ENCODE data around the gene CCDC106.

Gene CCDC106

DNA sequence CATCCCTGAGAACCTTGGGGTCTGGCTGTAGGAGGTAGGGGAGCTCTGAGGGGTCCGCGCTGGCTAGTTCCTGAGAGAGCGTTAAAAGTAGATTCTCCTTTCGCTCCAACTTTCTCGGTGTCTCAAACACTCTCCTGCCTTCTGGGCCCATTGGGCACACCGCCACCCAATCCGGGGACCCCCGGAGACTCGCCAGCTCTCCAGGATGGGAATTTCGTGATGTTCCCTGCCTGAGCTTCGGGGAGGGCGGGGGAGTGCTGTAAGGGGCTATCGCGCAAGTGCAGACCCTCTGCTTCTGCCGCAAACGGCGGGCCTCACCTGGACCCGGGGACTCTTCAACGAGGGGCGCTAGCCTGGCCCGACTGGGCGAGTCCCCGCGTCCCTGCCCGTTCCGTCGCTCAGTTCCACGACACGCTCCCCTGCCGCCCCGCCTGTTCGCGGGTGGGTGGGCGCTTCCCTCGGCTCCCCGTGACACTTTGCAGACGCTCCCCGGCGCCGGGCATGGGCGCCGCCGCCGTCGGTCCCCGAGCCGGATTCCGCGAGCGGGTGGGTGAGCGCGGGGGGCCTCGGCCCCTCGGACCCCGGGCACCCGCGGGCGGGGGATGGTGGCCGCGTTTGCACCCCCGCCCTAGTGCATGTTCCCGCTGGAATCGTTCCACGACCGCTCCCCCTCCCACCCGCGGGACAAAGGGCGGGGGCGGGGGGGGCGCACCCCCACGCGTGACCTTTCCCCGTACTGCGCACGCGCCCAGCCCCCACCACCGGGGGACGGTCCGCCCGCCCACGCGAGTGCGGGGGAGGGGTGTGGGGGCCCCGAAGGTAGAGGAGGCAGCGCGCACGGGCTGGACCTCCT, at the start of gene CCDC106:
Gene CCDC106 (plus strand): TSS at position 481 of the 853 bp plus-strand sequence. CDS start 835 bp downstream, outside the sequence.
- DNase-seq = peak; percentile 35

- peak; percentile 88 for DNase-seq
These were observed 49.1 kb upstream of the CCDC106 start for GRCh38 chr19:55598719-55599467.

DNA sequence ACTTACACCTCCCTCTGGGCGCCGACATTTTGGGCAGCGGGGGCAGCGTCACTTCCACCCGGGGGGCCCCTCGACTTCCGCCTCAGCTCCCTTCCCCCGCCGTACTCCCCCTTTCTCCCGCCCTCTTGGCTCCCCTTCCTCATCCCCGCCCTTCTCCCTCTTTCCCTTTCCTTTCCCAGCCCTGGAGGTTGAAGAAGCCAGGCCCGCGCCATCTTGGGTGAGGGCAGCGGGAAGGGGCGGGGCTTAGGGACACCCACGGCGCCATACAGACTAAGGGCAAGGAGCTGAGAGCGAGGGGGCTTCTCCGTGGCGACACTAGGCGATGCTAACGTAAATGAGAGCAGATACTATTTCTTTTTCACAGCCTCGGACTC, 48.6 kb upstream of the CCDC106 start, which contains the start of gene FIZ1:
Gene FIZ1 (minus strand): TSS at position 50 of the 374 bp plus-strand sequence. CDS start 1,652 bp downstream, outside the sequence.
- DNase-seq = peak; percentile 92

GRCh38 chr19:55599842-55600661, 48.0 kb upstream of the CCDC106 start, which contains the start of gene ZNF524:
Gene ZNF524, plus strand, starts transcription at chr19:55600288. Its CDS starts 1,825 bp downstream, at chr19:55602113.
- peak; percentile 82 for DNase-seq

GRCh38 chr19:55600662-55601028, 47.4 kb upstream of the CCDC106 start:
- DNase-seq = no peak

- no peak for DNase-seq
These were observed 46.9 kb upstream of the CCDC106 start for GRCh38 chr19:55601084-55601483.

- no peak for DNase-seq
These were observed 45.7 kb upstream of the CCDC106 start for GRCh38 chr19:55602104-55603001.

DNA sequence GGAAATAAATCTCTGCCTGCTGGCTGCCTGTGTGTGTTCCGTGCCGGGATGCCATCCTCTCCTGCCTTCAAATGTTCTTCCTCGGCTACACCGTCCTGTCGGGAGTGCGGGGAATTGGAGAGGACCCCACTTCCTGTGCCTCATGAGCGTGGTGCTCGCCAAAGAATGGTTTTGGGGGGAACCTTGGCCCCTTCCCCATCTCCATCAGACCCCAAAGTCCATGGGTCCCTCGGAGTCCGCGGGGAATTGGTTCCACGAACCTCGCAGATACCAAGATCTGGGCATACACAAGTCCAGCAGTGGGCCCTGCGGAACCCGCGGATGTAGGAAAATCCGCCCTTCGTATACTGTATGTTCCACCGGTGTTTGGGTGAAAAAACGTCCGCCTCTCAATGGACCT, 44.9 kb upstream of the CCDC106 start:
- no peak for DNase-seq

DNA sequence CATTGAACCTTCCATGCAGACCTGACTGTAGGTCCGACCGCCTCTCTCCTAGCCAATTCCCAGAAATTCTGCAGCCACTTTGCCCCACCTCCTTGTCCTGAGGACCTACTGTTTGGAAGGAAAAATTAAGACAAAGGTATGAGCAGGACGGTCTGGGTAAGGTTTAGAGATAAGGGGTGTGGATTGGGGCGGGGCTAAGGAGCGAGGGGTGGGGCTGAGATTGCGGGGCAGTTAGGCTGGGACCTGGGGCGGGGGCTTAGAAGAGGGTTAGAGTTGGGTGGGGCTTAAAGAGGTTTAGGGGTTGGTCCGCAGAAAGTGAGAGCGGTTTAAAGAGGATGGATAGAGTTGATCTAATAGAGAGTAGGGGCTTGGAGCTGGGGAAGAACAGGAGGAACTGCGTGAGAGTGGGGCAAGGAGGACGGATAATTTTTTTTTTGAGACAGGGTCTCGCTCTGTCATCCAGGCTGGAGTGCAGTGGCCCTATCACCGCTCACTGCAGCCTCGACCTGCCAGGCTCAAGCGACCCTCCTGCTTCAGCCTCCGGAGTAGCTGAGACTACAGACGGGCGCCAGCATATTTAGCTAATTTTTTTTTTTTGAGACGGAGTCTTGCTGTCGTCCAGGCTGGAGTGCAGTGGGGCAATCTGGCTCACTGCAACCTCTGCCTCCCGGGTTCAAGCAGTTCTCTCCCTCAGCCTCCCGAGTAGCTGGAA, 44.3 kb upstream of the CCDC106 start:
- DNase-seq = no peak

- peak; percentile 95 for DNase-seq
These were observed 42.8 kb upstream of the CCDC106 start for GRCh38 chr19:55605207-55605636.

GRCh38 chr19:55605637-55606470, 42.2 kb upstream of the CCDC106 start, which contains the start of gene ZNF865:
Gene ZNF865, plus strand, starts transcription at chr19:55605647. Its CDS starts 7,972 bp downstream, at chr19:55613619.
- DNase-seq = peak; percentile 55

- no peak for DNase-seq
These were observed 41.6 kb upstream of the CCDC106 start for GRCh38 chr19:55606471-55606787.

GRCh38 chr19:55606817-55607216, 41.2 kb upstream of the CCDC106 start:
- no peak for DNase-seq

DNA sequence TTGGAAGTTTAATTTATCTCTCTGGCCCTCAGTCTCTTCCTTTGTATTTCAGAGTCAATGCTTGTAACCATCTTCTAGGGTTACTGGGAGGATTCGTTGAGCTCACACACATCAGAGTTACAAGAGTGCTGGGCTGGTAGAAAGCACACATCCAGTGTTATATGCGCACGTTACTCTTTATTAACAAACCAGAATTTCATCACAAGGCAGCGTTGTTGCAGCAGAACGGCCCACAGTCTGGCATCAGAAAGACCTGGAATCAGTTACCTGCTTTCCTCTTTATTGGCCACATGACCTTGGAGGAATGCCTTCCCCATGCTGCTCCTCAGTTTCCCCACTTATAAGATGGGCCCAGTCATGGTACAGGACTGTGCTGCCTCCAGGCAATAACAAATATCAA, 38.7 kb upstream of the CCDC106 start:
- DNase-seq = no peak

GRCh38 chr19:55611300-55611982, 36.6 kb upstream of the CCDC106 start:
- DNase-seq = no peak

DNA sequence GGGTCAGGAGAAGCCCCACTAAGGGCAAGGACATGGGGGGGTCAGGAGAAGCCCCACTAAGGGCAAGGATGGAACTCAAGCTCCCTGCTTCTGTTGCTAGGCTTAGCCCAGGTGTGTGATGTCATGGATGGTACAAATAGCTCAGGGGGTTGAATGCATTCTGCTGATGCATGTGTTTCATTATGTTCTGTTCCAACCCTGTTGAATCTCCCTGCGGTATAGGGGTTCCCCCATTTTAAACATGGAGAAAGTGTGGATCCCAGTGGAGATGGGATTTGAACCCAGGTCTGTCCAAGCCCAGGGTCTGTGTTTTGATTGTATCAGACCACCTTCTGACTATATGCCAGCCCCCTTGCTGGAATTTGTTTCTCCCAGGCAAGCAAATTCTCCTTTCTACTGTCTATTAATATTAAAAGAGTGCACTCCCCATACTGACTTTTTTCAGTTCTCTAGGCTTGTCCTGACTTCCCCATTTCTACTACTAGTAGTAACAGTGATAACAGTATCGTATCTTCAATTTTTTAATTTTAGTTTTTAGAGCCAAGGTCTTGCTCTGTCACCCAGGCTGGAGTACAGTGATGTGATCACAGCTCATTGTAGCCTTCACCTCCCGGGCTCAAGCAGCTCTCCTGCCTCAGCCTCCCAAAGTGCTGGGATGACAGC, 35.9 kb upstream of the CCDC106 start:
- no peak for DNase-seq

- no peak for DNase-seq
These were observed 34.6 kb upstream of the CCDC106 start for GRCh38 chr19:55613396-55613795.

DNA sequence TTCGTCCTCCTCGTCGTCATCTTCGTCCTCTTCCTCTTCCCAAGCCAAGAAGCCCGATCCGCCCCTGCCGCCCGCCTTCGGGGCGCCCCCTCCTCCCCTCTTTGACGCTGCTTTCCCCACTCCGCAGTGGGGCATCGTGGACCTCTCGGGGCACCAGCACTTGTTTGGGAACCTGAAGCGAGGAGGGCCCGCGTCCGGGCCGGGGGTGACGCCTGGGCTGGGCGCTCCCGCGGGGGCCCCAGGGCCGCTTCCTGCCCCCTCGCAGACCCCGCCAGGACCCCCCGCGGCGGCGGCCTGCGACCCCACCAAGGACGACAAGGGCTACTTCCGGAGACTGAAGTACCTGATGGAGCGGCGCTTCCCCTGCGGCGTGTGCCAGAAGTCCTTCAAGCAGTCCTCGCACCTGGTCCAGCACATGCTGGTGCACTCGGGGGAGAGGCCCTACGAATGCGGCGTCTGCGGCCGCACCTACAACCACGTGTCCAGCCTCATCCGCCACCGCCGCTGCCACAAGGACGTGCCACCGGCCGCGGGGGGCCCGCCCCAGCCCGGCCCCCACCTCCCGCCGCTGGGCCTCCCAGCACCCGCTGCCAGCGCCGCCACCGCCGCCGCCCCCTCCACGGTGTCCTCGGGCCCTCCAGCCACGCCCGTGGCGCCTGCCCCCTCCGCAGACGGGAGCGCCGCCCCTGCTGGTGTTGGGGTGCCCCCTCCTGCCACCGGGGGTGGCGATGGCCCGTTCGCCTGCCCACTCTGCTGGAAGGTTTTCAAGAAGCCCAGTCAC, 33.9 kb upstream of the CCDC106 start:
- DNase-seq = no peak

All from activated effector memory CD4-positive, alpha-beta T cell treated with Interleukin-2 at 50 U/mL for 16 hours (primary cell).